Midbrain (tissue), 1 donor: Measurements from ENCODE around the gene NANS.
"Not testable (repeated sequence)": the region's sequence is repeated elsewhere in the genome, so short reads cannot be mapped to it uniquely, and the experiment has no call there.

Experiments
- DNase-seq: peaks from one replicate; lab custom pipeline; 2025; lab: John Stamatoyannopoulos, UW

NANS gene

GRCh38 chr9:98056269-98057137, at the start of gene NANS:
NANS (plus strand) TSS chr9:98056732; CDS start chr9:98056809, 77 bp downstream.
- peak; percentile 93 for DNase-seq

GRCh38 chr9:98007251-98007928, 49.1 kb upstream of the NANS start:
- no peak for DNase-seq

- no peak for DNase-seq
Observed at GRCh38 chr9:98008764-98009163, 47.8 kb upstream of the NANS start.

- DNase-seq: no peak
Observed at GRCh38 chr9:98009437-98009836, 47.1 kb upstream of the NANS start.

- DNase-seq: no peak
Observed at GRCh38 chr9:98009936-98010335, 46.6 kb upstream of the NANS start.

- no peak for DNase-seq
Observed at GRCh38 chr9:98010445-98010844, 46.1 kb upstream of the NANS start.

- DNase-seq: no peak
Observed at GRCh38 chr9:98011122-98011521, 45.4 kb upstream of the NANS start.

GRCh38 chr9:98016137-98016680, 40.3 kb upstream of the NANS start:
- DNase-seq: no peak

- DNase-seq: no peak
Observed at GRCh38 chr9:98017306-98017705, 39.2 kb upstream of the NANS start.

GRCh38 chr9:98018347-98018746, 38.2 kb upstream of the NANS start:
- no peak for DNase-seq

GRCh38 chr9:98019098-98019497, 37.4 kb upstream of the NANS start:
- no peak for DNase-seq

GRCh38 chr9:98019869-98020268, 36.7 kb upstream of the NANS start:
- DNase-seq: not testable (repeated sequence)

- no peak for DNase-seq
Observed at GRCh38 chr9:98020476-98021145, 35.9 kb upstream of the NANS start.

- DNase-seq: no peak
Observed at GRCh38 chr9:98021306-98022040, 35.1 kb upstream of the NANS start.

GRCh38 chr9:98022447-98022846, 34.1 kb upstream of the NANS start:
- DNase-seq: no peak

GRCh38 chr9:98024702-98025101, 31.8 kb upstream of the NANS start:
- DNase-seq: no peak

GRCh38 chr9:98031169-98031568, 25.4 kb upstream of the NANS start:
- DNase-seq: no peak

GRCh38 chr9:98031935-98032334, 24.6 kb upstream of the NANS start:
- DNase-seq: no peak

GRCh38 chr9:98034593-98035546, 21.7 kb upstream of the NANS start:
- DNase-seq: peak; percentile 72

- no peak for DNase-seq
Observed at GRCh38 chr9:98037357-98037756, 19.2 kb upstream of the NANS start.

- DNase-seq: no peak
Observed at GRCh38 chr9:98038958-98039357, 17.6 kb upstream of the NANS start.
